GM19193 (cell line): Measurements from ENCODE around the gene P2RX1.

Experiments
- POLR2A ChIP-seq: IDR thresholded peaks from 4 replicates; pipeline ENCODE4 v1.6.1; 2011; ENCODE audit not compliant: insufficient read depth, insufficient read length; ENCODE audit errors: extremely low read depth

The P2RX1 gene

DNA sequence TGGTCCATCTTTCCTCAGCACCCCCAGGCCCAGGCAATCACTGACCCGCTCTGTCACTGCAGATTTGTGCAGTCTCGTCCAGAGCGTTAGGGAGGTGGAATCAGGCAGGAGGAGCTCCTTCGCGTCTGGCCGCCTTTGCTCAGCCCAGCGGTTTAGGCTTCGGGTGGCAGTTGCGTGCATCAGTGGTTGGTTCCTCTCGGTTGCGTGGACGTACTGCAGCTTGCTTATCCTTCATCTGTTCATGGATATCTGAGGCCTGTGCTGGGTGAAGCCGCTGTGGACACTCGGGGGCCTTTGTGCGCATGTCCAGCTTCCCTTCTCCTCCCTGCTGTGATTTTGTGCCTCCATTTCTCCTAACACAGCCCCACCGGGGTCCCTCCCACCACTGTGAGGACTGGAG is 4.7 kb upstream of the P2RX1 start:
- TF ChIP-seq POLR2A = no peak

DNA sequence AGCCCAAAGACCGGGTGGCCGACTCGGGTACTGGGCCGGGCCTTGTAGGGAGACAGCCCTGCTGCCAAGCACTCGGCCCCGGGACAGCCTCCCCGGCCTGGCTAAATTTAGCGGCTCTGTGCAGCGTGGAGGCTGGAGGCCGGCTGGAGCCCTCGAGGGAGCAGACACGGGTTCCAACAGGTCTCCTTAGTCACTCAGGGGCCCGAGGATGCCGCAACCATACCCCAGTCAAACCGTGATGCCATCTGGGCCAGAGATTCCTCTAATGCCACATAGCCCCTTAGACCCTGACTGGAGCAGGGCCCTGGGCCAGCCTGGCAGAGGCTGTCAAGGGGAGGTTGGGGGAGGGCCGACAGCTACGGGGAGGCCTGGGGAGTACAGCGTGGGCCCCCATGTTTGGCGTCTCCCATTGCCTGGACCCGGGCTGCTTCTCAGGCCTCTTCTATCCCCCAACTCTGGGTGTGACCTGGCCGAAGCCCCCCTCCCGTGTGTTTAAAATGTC is 2.9 kb upstream of the P2RX1 start:
- no peak for TF ChIP-seq POLR2A

DNA sequence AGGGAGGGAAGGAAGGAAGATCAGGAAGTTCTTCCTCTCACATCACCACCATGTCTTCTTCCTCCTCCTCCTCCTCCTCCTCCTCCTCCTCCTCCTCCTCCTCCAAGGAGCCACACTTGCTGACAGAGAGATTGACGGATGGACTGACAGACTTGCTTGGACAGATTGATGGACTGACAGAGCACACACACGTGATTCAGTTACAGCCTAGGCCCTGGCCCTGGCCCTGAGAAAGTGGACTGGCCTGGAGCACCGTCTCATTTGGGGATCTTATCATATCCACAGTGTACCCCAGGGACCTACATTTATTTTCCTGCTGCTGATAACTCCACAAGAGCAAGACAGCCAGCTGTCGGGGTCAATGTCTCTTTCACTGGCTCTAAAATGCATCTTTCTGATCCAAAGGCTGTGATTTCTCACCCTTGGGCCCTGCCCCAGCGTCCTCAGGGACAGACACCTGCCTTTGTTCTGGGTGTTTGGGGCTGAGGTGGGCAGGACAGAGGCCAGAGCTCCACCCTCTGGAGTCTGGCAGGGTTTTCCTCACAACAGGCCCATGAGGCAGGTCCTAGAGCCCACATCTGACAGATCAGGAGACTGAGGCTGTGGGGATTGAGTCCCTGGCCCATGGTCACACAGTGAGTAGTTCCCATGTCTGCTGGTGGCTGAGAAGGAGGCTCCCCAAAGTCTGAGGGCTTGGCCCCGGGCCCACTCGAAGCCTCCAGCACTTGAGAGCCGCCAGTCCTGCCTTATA is 2.3 kb upstream of the P2RX1 start:
- no peak for TF ChIP-seq POLR2A

DNA sequence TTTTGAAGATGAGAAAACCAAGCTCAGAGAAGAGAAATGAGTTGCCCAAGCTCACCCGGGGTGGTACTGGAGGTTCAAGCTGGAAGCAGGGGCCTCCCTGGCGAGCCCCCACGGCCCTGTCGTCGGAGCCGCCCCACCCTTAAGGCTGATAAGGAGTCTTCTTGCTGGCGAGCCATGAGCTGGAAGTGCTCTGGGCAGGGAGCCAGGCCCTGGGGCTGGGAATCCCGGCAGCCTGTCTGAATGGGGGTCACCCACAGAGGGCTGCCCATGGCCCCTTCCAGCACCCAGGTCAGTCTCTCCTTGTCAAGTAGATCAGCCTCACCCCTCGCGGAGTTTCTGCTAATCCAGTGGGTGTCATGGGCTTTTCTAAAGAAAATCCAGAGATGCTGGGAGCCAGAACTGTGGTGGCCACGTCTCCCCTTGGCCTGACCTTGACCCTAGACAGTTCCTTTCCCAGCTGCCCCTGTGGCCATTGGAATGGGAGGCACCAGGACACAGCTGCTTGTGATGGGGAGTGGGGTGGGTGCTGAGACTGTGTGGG is 1.2 kb upstream of the P2RX1 start:
- no peak for TF ChIP-seq POLR2A

DNA sequence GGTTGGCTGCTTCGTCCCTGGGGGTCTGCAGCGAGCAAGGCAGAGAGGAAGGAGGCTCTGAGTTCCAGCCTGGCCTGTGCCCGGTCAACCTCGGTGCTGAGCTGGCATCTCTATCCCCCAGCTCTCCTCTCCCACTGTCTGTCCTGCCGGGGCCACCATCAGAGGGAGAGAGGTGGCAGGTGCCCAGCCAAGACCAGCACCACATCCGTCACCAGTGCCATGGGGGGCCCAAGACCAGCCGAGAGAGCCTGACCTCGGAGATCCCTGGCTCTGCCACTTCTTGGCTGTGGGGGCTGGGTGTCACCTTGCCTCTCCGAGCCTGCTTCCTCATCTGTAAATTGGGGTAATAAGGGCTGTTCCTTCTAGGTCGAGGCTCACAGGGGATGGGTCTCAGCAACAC is 560 bp upstream of the P2RX1 start:
- no peak for TF ChIP-seq POLR2A

DNA sequence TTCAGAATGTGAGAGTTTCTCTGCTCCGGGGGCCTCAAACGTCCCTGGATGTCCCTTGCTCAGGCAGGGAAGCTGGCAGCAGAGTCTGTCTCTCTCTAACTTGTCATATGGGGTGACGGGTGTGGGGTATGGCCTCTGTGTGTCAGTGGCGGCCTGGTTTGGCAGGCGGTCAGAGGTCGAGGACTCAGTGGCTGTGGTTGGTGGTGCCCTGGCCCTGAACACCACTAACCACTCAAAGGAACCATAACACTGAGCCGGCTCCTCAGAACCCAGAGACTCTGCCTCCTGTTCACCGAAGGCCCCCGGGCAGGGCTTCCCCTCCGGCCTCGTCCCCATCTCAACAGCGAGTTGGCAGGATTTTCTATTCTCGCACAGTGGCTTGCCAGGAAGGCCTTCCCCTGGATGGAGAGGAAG is 677 bp downstream of the P2RX1 start:
- TF ChIP-seq POLR2A = no peak

DNA sequence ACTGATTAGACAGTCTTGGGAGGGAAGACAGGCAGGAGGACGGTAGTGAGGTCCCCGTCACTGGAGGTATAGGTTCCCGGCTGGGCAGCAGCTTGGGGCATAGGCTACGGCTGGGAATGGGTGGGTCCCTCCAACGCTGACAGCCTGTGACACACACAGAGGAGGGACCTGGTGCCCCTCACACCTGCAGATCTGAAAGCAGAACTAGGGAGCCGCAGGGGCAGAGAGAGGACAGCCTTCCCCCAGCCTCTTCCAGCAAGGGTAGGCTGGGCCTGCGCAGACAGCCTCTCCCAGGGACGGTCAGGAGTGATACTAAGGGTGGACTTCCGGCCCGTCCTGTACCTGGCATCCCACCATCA is 2.0 kb downstream of the P2RX1 start:
- TF ChIP-seq POLR2A = no peak

DNA sequence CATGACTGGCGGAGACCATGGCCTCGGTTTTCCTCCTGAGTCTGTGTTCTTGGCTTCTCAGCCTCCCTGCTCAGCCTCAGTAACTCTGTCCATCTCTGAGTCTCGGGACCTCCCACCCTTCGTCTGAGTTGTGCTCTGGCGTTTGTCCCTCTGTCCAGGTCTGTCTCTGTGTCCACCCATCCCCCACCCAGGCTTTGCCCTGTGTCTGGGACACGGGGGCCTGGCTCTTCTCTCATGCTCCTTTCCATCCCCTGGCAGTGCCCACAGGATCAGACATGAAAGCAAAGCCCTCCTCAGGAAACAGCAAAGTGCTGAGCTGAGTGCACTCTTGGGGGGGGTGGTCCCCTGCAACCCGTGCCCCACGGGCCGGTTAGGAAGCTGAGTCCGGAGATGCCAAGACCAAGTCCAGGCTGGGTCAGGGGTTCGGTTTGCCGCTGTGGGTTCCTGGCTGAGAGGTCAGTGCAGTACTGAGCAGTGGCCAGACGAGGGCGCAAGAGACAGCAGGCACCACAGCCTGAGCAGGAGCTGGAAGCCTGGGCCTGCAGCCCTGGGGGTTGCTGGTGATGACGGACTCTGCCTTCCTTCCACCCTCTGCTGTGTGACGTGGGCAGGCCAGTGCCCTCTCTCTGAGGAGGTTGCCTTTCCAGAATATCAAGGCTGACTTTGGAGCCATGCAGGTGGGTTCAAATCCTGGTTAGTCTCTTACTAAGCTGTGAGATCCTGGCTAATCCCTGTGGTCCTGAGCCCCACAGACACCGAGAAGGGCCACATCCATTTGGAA is 2.5 kb downstream of the P2RX1 start:
- TF ChIP-seq POLR2A = no peak

DNA sequence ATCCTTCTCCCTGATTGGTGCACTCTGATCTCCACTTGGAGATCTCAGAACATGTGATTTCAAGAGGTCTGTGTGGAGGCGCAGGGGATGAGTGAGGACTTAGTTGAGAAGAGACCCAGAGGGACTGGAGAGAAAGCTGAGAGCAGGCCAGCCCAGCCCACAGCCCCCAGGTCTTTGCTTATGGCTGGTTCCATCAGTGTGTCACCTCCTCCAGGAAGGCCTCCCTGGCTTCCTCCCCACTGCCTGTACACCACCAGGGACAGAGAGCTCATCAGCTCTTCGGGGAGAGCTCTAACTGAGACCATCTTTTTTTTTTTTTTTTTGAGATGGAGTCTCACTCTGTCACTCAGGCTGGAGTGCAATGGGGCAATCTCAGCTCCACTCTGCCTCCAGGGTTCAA is 3.4 kb downstream of the P2RX1 start:
- no peak for TF ChIP-seq POLR2A

DNA sequence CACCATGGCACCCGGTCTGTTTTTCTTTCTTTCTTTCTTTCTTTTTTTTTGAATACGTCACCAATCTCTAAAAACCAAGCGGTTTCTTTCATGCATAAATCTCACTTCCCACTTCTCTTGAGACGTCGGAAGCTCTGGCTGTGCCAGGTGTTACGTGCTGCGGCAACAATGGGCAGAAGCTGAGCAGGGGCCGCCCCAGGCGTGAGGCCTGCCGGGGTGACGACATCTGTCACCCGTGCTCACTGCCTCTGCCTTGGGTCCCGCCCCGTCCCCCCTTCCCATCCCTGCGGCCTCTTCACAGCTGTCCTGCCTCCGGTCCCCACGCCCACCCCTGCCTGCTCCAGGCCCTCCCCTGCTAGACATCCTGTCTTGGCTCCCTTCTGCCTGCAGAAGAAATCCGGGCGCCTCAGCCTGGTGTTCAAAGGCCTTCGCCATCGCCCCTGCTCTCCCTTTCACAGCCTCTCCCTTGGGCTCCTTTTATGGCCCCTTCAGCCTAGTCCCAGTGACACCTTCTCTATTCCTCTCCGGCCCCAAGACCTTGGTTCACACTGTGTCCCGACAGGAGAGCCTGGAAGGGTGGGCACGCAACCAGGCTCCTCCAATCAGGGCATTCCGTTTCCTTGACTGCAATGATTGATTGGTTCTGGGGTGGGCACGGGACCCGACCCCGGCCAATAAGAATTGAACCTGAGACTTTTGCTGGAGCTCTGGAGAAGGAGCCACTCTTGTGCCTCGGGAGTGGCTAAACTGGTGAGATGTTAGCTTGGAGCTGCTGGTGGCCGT is 4.8 kb downstream of the P2RX1 start:
- TF ChIP-seq POLR2A = no peak

DNA sequence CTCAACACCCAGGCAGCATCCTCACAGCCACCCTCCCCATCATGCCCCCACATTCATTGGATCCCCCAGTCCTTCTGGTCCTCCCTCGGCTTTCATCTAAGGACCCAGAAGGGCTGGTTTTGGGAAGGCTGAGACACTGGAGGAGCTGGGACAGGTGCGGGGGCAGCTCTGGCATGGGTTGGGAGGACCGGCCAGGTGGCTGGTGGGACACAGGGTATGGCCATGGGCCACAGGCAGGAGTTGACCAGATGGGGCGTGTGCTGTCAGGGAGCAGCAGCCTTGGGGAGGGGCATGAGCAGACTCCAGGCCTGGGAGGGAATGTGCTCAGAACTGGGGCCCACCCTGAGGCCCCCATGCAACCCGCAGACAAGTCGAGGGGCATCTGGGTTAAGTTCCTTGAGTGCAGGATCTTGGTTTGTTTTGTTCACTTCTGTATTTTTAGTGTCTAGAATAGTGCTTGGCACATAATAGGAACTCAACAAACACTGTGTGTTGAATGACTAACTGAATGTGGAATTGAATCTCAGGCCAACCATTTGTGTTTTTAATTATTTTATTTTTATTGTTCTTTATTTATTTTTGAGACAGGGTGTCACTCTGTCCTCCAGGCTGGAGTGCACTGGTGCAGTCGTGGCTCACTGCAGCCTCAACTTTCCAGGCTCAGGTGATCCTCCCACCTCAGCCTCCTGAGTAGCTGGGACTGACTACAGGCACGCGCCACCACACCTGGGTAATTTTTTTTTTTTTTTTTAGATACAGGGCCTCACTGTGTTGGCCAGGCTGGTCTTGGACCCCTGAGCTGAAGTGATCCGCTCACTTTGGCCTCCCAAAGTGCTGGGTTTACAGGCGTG is 5.6 kb downstream of the P2RX1 start:
- no peak for TF ChIP-seq POLR2A

DNA sequence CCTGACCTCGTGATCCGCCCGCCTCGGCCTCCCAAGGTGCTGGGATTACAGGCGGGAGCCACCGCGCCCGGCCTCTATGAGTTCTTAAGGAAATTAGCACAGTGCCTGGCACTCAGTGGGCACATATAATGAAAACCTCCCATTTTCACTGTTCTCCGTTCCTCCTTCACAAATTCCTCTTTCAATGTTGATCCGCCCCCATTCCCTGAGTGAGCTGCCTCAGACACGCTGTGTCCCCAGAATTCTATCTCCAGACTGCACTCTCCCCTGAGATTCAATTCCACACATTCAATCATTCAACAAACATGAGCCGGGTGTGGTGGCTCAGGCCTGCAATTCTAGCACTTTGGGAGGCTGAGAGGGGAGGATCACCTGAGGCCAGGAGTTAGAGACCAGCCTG is 7.0 kb downstream of the P2RX1 start:
- TF ChIP-seq POLR2A = no peak

DNA sequence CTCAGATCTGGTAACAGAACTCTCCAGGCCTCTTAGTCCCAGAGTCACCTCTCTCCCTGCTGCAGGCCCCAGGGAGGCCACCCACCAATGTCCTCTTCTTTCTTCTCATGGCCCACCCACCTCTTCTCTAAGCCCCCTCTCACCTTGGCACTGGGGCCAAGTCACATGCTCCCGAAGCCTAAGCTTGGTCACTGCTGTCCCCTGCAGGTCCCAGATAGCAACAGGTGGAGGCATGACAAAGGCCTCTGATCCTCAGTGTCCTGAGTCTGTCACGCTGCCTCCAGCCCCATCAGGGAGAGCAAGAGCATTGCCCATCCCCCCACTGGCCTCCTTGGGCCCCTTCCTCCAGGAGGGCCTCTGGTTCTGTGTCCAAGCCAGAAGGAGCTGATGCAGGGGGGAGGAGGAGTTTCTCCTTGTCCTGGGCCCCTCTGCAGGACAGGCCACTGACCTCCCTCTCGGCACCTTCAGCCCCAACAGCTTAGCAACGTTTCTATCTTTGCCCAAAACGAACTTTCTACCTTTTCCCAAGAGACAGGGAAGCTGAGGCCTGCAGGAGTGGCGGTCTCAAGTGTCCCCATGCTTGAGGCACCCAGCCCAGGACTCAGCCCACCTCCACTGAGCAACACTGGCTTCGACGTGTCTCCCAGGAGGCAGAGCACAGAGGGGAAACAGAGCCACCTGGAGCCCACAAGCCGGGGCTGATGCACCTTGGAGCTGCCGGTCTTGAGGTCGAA is 8.6 kb downstream of the P2RX1 start:
- TF ChIP-seq POLR2A = no peak

DNA sequence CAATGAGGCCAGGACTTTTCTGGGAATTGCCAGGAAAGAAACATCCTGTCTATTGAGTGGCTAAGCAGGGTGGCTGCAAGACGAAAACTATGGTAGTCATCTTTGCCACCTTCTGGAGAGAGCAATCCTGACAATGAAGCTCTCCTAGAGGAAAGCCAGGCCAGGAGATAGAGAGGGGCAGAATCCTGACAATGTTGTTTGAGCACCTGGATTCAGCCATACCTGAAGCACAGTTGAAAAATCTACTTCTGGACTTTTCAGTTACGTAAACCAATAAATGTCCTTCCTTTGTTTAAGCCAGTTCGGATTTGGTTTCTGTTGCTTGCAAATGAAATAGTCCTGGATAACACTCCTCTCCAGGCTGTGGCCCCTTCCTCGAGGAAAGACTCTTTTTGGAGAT is 9.4 kb downstream of the P2RX1 start:
- TF ChIP-seq POLR2A = no peak
